HEK293 (cell line): Measurements from ENCODE around the gene TEX13C.

ENCODE experiments used
- CTCF ChIA-PET: fragments of 350-600 bp; formaldehyde crosslinking; extraction: SDS; loops from one replicate; lab custom pipeline; 2021; ENCODE audit warnings: antibody characterized with exemption; lab: Yijun Ruan, JAX
- POLR2A ChIA-PET: fragments of 300-600 bp; formaldehyde crosslinking; extraction: SDS; loops from one replicate; lab custom pipeline; 2020; ENCODE audit warnings: antibody characterized with exemption, inconsistent platforms; lab: Yijun Ruan, JAX
- H3K27ac ChIP-seq: fragments of 200-500 bp; sonication (Bioruptor generic); 2 replicates; pipeline ENCODE4 v1.5.1; 2014; ENCODE audit warnings: low read depth, low read length, control low read depth, inconsistent platforms; ENCODE audit errors: extremely low read depth
- H3K36me3 ChIP-seq, 2 experiments: fragments of 200-500 bp in 1 of 2; sonication (Bioruptor generic) in 1 of 2; 1 replicate in 1 of 2; 2 replicates in 1 of 2; pipeline ENCODE4 v1.5.1; 2014 to 2017; ENCODE audit warnings: inconsistent platforms in 2 of 2, low read length in 2 of 2; ENCODE audit not compliant: control insufficient read depth in 2 of 2, insufficient read depth in 1 of 2
- H3K4me1 ChIP-seq: fragments of 200-500 bp; sonication (Bioruptor generic); 2 replicates; pipeline ENCODE4 v1.5.1; 2014; ENCODE audit warnings: mild to moderate bottlenecking, low read length, inconsistent platforms; ENCODE audit not compliant: control insufficient read depth, insufficient read depth
- H3K4me3 ChIP-seq: 2 replicates; pipeline ENCODE4 v1.5.1; 2011; ENCODE audit warnings: low read depth, mild to moderate bottlenecking, control low read depth, low read length, moderate library complexity
- H3K9me3 ChIP-seq: fragments of 200-500 bp; sonication (Bioruptor generic); 2 replicates; pipeline ENCODE4 v1.5.1; 2014; ENCODE audit warnings: low read depth, low read length, inconsistent platforms; ENCODE audit not compliant: control insufficient read depth, insufficient read depth
- GFI1B ChIP-seq: fragments of 450-650 bp; formaldehyde crosslinking; IDR thresholded peaks from 2 replicates; pipeline ENCODE4 v1.5.1; 2016; ENCODE audit warnings: missing biosample characterization, missing genetic modification characterization
- HOXA7 ChIP-seq: sonication (generic); formaldehyde crosslinking; IDR thresholded peaks from 2 replicates; pipeline ENCODE4 v1.8.1; 2022; ENCODE audit warnings: missing genetic modification reagents, borderline replicate concordance
- KLF10 ChIP-seq: fragments of 450-650 bp; IDR thresholded peaks from 2 replicates; pipeline ENCODE4 v1.5.1; 2018; ENCODE audit warnings: missing biosample characterization, mild to moderate bottlenecking, missing genetic modification characterization
- PRDM2 ChIP-seq: fragments of 450-650 bp; formaldehyde crosslinking; IDR thresholded peaks from 2 replicates; pipeline ENCODE4 v1.5.1; 2016; ENCODE audit warnings: missing biosample characterization, missing genetic modification characterization, borderline replicate concordance
- SP2 ChIP-seq: fragments of 450-650 bp; formaldehyde crosslinking; IDR thresholded peaks from 2 replicates; pipeline ENCODE4 v1.5.1; 2016; ENCODE audit warnings: missing biosample characterization, missing genetic modification characterization
- ZBTB1 ChIP-seq: fragments of 450-650 bp; formaldehyde crosslinking; IDR thresholded peaks from 2 replicates; pipeline ENCODE4 v1.5.1; 2016; ENCODE audit warnings: missing biosample characterization, missing genetic modification characterization
- ZBTB48 ChIP-seq: fragments of 450-650 bp; formaldehyde crosslinking; IDR thresholded peaks from 2 replicates; pipeline ENCODE4 v1.5.1; 2016; ENCODE audit warnings: missing biosample characterization, missing genetic modification characterization
- ZNF202 ChIP-seq: fragments of 450-650 bp; formaldehyde crosslinking; IDR thresholded peaks from 2 replicates; pipeline ENCODE4 v1.5.1; 2016; ENCODE audit warnings: missing biosample characterization, missing genetic modification characterization, borderline replicate concordance
- ZNF223 ChIP-seq: fragments of 450-650 bp; formaldehyde crosslinking; IDR thresholded peaks from 2 replicates; pipeline ENCODE4 v1.5.1; 2016; ENCODE audit warnings: missing biosample characterization, missing genetic modification characterization
- ZNF248 ChIP-seq: fragments of 450-650 bp; formaldehyde crosslinking; IDR thresholded peaks from 2 replicates; pipeline ENCODE4 v1.5.1; 2017; ENCODE audit warnings: missing biosample characterization, missing genetic modification characterization
- ZNF324 ChIP-seq: fragments of 450-650 bp; formaldehyde crosslinking; IDR thresholded peaks from 2 replicates; pipeline ENCODE4 v1.5.1; 2016; ENCODE audit warnings: missing biosample characterization, missing genetic modification characterization
- ZNF335 ChIP-seq: fragments of 450-650 bp; formaldehyde crosslinking; conservative IDR thresholded peaks from 2 replicates; pipeline ENCODE4 v1.5.1; 2016; ENCODE audit warnings: missing biosample characterization, missing genetic modification characterization
- ZNF423 ChIP-seq: fragments of 450-650 bp; formaldehyde crosslinking; IDR thresholded peaks from 2 replicates; pipeline ENCODE4 v1.5.1; 2016; ENCODE audit warnings: missing biosample characterization, missing genetic modification characterization
- ZNF449 ChIP-seq: fragments of 450-650 bp; formaldehyde crosslinking; IDR thresholded peaks from 2 replicates; pipeline ENCODE4 v1.5.1; 2017; ENCODE audit warnings: missing biosample characterization, mild to moderate bottlenecking, missing genetic modification characterization, moderate library complexity
- ZNF473 ChIP-seq: fragments of 450-650 bp; formaldehyde crosslinking; IDR thresholded peaks from 2 replicates; pipeline ENCODE4 v1.5.1; 2017; ENCODE audit warnings: missing biosample characterization, missing genetic modification characterization
- ZNF558 ChIP-seq: fragments of 450-650 bp; formaldehyde crosslinking; IDR thresholded peaks from 2 replicates; pipeline ENCODE4 v1.5.1; 2016; ENCODE audit warnings: missing biosample characterization, missing genetic modification characterization
- ZNF600 ChIP-seq: fragments of 450-650 bp; formaldehyde crosslinking; IDR thresholded peaks from 2 replicates; pipeline ENCODE4 v1.5.1; 2016; ENCODE audit warnings: missing biosample characterization, missing genetic modification characterization
- ZNF623 ChIP-seq: fragments of 450-650 bp; formaldehyde crosslinking; IDR thresholded peaks from 2 replicates; pipeline ENCODE4 v1.5.1; 2016; ENCODE audit warnings: missing biosample characterization, missing genetic modification characterization
- ZNF624 ChIP-seq: fragments of 450-650 bp; formaldehyde crosslinking; IDR thresholded peaks from 2 replicates; pipeline ENCODE4 v1.5.1; 2017; ENCODE audit warnings: missing biosample characterization, missing genetic modification characterization
- ZNF677 ChIP-seq: fragments of 450-650 bp; IDR thresholded peaks from 2 replicates; pipeline ENCODE4 v1.5.0; 2018; ENCODE audit warnings: missing biosample characterization, mild to moderate bottlenecking, missing genetic modification characterization, moderate library complexity
- ZNF701 ChIP-seq: fragments of 450-650 bp; formaldehyde crosslinking; IDR thresholded peaks from 2 replicates; pipeline ENCODE4 v1.5.1; 2016; ENCODE audit warnings: missing biosample characterization, missing genetic modification characterization

TEX13C gene

GRCh38 chrX:125319646-125320521 is at the start of gene TEX13C:
Gene TEX13C, plus strand, starts transcription at chrX:125319871. Its CDS starts 249 bp downstream, at chrX:125320120.
- H3K4me1 ChIP-seq, result no peaks in the 10 kb centered on the region
- no peak within 1 kb of the TSS for H3K27ac ChIP-seq
- TF ChIP-seq ZNF473 (tag by site-specific recombination) (no peak), ZNF223 (tag by site-specific recombination) (no peak), ZNF449 (tag by site-specific recombination) (no peak), ZNF600 (tag by site-specific recombination) (no peak), ZNF558 (tag by site-specific recombination) (no peak), ZNF623 (tag by site-specific recombination) (no peak), ZNF423 (tag by site-specific recombination) (no peak), ZNF677 (tag by site-specific recombination) (no peak), ZNF701 (tag by site-specific recombination) (no peak), ZNF324 (tag by site-specific recombination) (no peak), GFI1B (tag by site-specific recombination) (no peak), ZNF624 (tag by site-specific recombination) (no peak), KLF10 (no peak), SP2 (tag by site-specific recombination) (no peak), PRDM2 (tag by site-specific recombination) (no peak), ZNF202 (no peak), ZBTB1 (tag by site-specific recombination) (no peak), ZNF248 (tag by site-specific recombination) (no peak)
- POLR2A ChIA-PET, result no interaction called here
- CTCF ChIA-PET, result no interaction called here
- H3K9me3 ChIP-seq, result no peaks in the 10 kb centered on the region
- H3K36me3 ChIP-seq, result no peaks in the 10 kb centered on the region
- H3K4me3 ChIP-seq, result no peak within 1 kb of the TSS

- TF ChIP-seq HOXA7 (CRISPR knock-in tag) (no peak), ZBTB48 (no peak), ZNF335 (tag by site-specific recombination) (no peak)
- ChIA-PET POLR2A (no interaction called here), CTCF (no interaction called here)
- Histone ChIP-seq H3K4me3 (no peak overlapping the region), H3K36me3 (no peaks in the 10 kb centered on the region), H3K9me3 (no peaks in the 10 kb centered on the region), H3K4me1 (no peaks in the 10 kb centered on the region), H3K27ac (no peak overlapping the region)
Measured at GRCh38 chrX:125287282-125287681, 32.4 kb upstream of the TEX13C start.
